GM10248 (cell line): Measurements from ENCODE around the gene PRODH2.

Experiments used
- CTCF ChIA-PET: fragments of 300-600 bp; sonication (Branson Sonifier 250); formaldehyde crosslinking; extraction: SDS; loops from one replicate; lab custom pipeline; 2021; ENCODE audit warnings: antibody characterized with exemption; lab: Yijun Ruan, JAX
- POLR2A ChIA-PET: fragments of 350-650 bp; sonication (Branson Sonifier 250); formaldehyde crosslinking; extraction: SDS; loops from one replicate; lab custom pipeline; 2020; ENCODE audit warnings: antibody characterized with exemption; lab: Yijun Ruan, JAX
- DNase-seq: peaks from one replicate; pipeline ENCODE4 v3.0.0; 2012; ENCODE audit errors: extremely low spot score
- TF ChIP-seq, protein P1 (sequence below): IDR thresholded peaks from 2 replicates; pipeline ENCODE4 v1.5.1; 2012; ENCODE audit warnings: mild to moderate bottlenecking, low read depth; ENCODE audit errors: extremely low read depth, missing control alignments, control extremely low read depth

Gene PRODH2

DNA sequence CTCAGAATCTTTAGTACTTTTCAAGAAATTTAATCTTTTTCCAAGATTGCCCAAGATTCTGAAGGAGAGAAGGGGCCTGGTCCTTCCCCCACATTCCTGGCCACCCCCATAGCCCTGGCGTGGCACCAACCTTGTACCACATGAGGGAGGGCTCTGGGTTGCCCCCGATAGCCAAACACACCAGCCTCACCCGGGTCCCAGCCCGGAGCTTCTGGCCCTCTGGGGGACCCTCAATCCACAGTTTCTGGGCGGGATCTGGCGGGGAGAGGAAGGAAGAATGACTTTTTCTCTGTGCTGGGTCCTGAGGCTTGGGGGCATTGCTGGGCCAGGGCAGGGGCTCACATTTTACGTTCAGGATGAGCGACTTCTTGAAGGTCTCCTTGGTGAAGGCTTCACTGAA lies 35.3 kb upstream of the PRODH2 start:
- no peak for DNase-seq
- ChIA-PET CTCF (no interaction called here), POLR2A (no interaction called here)
- TF ChIP-seq, protein P1, sequence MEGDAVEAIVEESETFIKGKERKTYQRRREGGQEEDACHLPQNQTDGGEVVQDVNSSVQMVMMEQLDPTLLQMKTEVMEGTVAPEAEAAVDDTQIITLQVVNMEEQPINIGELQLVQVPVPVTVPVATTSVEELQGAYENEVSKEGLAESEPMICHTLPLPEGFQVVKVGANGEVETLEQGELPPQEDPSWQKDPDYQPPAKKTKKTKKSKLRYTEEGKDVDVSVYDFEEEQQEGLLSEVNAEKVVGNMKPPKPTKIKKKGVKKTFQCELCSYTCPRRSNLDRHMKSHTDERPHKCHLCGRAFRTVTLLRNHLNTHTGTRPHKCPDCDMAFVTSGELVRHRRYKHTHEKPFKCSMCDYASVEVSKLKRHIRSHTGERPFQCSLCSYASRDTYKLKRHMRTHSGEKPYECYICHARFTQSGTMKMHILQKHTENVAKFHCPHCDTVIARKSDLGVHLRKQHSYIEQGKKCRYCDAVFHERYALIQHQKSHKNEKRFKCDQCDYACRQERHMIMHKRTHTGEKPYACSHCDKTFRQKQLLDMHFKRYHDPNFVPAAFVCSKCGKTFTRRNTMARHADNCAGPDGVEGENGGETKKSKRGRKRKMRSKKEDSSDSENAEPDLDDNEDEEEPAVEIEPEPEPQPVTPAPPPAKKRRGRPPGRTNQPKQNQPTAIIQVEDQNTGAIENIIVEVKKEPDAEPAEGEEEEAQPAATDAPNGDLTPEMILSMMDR = no peak

GRCh38 chr19:35846038-35846668 lies 33.5 kb upstream of the PRODH2 start:
- POLR2A ChIA-PET = no interaction called here

DNA sequence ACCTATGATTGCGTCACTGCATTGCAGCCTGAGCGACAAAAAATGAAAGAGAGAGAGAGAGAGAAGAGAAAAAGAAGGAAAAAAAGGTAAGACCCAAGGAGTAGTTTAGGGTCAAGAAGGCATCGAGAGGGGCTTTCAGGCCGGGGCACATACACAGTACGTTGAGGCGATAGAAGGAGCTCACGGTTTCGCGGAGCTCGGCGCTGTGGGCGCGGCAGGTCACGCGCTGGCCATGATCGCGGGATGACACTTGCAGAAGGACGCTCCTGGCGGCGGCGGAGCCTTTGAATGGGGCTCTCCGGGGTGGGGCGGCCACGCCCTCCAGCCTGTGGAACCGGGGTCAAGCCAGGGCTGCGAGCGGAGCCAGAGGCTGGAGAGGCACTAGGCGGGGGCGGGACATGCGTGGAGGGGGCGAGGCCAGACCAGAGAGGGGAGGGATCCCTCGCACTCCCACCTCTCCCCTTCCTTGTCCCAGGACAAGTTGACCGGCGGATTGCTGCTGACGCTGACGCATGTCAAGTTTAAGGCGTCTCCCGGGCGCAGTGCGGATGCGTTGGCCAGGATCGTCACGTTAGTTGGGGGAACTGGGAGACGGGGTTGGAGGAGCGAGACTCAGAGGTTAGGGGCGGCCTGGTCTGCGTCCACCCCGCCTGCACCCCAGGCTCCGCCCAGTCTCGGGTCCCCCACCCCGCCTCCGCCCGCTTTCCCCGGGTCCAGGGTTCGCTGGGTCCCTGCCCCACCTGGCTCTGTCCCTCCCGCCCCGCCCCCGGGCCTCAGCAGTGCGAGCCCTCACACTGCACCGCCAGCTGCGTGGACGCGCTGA lies 32.8 kb upstream of the PRODH2 start:
- DNase-seq = no peak
- POLR2A ChIA-PET = no interaction called here
- CTCF ChIA-PET = no interaction called here
- TF ChIP-seq, protein P1 = no peak

More at GRCh38 chr19:35846038-35846668, 33.5 kb upstream of the PRODH2 start:
- CTCF ChIA-PET = no interaction called here
- TF ChIP-seq, protein P1 = no peak
- no peak for DNase-seq

DNA sequence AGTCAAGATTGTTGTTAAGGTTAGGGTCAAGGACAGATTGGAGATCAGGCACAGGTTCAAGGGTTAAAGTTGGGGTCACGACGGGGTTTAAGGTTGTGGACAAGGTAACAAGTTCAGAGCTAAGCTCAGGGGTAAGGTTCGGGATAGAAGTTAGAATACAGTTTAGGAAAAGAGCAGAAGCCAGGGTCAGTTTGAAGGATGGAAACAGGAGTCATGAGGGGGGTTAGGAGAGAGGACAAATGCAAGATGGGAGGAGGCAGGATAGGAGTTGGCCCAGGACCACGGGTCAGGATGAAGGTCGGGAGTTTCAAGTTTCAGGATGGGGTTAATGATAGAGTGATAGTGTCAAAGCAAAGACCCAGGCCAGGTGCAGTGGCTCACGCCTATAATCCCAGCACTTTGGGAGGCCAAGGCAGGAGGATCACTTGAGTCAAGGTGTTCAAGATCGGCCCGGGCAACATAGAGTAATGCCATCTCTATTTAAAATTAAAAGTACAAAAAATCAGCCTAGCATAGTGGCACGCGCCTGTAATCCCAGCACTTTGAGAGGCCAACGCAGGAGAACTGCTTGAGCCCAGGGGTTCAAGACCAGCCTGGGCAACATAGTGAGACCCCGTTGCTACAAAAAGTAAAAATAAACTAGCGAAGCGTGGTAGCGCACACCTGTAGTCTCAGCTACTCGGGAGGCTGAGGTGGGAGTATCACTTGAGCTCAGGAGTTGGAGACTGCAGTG lies 32.0 kb upstream of the PRODH2 start:
- TF ChIP-seq, protein P1 = no peak
- ChIA-PET CTCF (no interaction called here), POLR2A (no interaction called here)

DNA sequence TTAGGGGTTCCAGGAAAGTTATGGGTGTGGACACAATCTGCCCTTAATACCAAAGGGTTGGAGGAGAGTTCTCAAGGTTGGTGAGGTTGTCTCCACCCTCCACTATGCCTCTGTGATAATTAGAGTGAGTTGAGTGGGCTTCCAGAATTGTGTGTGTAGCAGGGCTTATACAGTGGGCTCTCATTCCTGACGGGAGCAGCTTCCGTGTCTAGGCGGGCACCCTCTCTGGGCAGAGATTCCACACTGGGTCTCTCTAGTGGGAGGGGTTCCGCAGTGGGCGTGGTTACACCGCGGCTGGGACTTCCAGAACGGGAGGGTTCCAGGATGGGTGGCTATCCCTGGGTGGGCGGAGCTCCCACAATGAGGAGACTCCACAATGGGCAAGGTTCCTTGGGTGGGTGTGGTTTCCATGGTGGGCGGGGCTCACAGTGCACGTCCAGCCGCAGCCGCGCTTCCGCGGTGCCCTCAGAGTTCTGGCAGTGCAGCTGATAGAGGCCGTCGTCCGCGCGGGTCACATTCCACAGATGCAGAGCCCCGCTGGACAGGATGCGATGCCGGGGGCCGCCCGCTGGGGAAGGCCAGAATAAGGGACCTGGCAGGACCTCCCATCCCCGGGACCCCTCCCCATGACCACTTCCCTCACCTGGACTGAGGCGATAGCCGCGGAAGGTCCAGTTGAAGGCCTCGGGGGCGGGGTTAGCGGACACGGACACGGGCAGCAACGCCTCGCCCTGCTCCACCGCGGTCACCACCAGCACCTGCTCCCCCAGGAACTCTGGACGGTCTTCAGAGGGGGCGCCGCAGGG lies 31.2 kb upstream of the PRODH2 start:
- ChIA-PET POLR2A (no interaction called here), CTCF (no interaction called here)
- TF ChIP-seq, protein P1 = no peak
- no peak for DNase-seq

More for the DNA sequence above, 32.0 kb upstream of the PRODH2 start:
- DNase-seq = no peak
